HuH-7 (cell line): Measurements from ENCODE around the gene LIMS2.

ENCODE experiments used
- DNase-seq: peaks from one replicate; pipeline ENCODE4 v3.0.0; 2011; ENCODE audit warnings: low spot score

Gene LIMS2

GRCh38 chr2:127621981-127622431 lies 53.3 kb downstream of the LIMS2 start:
- no peak for DNase-seq

- DNase-seq: no peak
Measured at GRCh38 chr2:127620866-127621265, 54.5 kb downstream of the LIMS2 start.

- DNase-seq: no peak
Measured at GRCh38 chr2:127619877-127620705, 55.2 kb downstream of the LIMS2 start.

- no peak for DNase-seq
Measured at GRCh38 chr2:127619203-127619590, 56.1 kb downstream of the LIMS2 start.

GRCh38 chr2:127618551-127619202 lies 56.7 kb downstream of the LIMS2 start:
- no peak for DNase-seq

GRCh38 chr2:127615511-127616166 lies 59.7 kb downstream of the LIMS2 start:
- no peak for DNase-seq

- DNase-seq: no peak
Measured at GRCh38 chr2:127614731-127615130, 60.6 kb downstream of the LIMS2 start.

GRCh38 chr2:127614246-127614645 lies 61.1 kb downstream of the LIMS2 start:
- no peak for DNase-seq

GRCh38 chr2:127612111-127612822 lies 63.1 kb downstream of the LIMS2 start:
- DNase-seq: no peak

- DNase-seq: no peak
Measured at GRCh38 chr2:127611076-127611925, 64.0 kb downstream of the LIMS2 start.

- no peak for DNase-seq
Measured at GRCh38 chr2:127610561-127610960, 64.8 kb downstream of the LIMS2 start.

GRCh38 chr2:127609818-127610217 lies 65.5 kb downstream of the LIMS2 start:
- DNase-seq: no peak

- DNase-seq: no peak
Measured at GRCh38 chr2:127609031-127609751, 66.1 kb downstream of the LIMS2 start.

- DNase-seq: no peak
Measured at GRCh38 chr2:127608061-127609030, 67.0 kb downstream of the LIMS2 start.

- no peak for DNase-seq
Measured at GRCh38 chr2:127607399-127607908, 67.9 kb downstream of the LIMS2 start.

- no peak for DNase-seq
Measured at GRCh38 chr2:127606625-127607398, 68.5 kb downstream of the LIMS2 start.

GRCh38 chr2:127605691-127606263 lies 69.6 kb downstream of the LIMS2 start:
- DNase-seq: no peak

- DNase-seq: no peak
Measured at GRCh38 chr2:127604986-127605385, 70.3 kb downstream of the LIMS2 start.
